Measurements from ENCODE around the gene CDK13.

DNA sequence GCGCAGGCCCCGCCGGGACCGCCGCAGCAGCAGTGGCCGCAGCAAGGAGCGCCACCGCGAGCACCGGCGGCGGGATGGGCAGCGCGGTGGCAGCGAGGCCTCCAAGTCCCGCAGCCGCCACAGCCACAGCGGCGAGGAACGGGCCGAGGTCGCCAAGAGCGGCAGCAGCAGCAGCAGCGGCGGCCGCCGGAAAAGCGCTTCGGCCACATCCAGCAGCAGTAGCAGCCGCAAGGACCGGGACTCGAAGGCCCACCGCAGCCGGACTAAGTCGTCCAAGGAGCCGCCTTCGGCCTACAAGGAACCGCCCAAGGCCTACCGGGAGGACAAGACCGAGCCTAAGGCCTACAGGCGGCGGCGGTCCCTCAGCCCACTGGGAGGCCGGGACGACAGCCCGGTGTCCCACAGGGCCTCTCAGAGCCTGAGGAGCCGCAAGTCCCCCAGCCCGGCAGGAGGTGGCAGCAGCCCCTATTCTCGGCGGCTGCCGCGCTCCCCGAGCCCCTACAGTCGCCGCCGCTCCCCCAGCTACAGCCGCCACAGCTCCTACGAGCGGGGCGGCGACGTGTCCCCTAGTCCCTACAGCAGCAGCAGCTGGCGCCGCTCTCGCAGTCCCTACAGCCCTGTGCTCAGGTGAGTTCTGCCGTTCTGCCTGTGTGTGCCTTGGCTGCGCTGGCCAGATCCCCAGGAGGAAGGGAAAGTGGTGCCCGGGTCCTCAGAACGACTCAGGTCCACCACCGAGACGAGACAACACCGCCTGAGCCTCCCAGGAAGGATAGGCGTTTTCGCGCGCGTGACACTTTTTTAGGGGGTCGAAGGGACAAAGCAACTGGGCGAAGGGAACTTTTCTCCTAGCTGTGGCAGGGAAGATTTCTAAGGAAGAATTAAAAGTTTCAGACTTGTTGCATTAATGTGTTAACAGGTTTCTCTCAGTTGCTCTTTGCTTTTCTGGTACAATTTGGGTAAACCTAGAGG, 1.5 kb downstream of the CDK13 start:
- TF ChIP-seq POLR2A (IDR thresholded peaks at IDR 0.05) (no peak), CTCF (IDR thresholded peaks at IDR 0.05) (peak in 3 of 4 experiments; percentile 31 to 60 (median 33)), EP300 (IDR thresholded peaks at IDR 0.05) (no peak), POLR2AphosphoS5 (IDR thresholded peaks at IDR 0.05) (no peak)
